AG08395 (cell line): ENCODE measurements around the gene FBRS.
A peak's percentile ranks its signal among the peaks of the same experiment; 100 is the strongest.

Experiments used
- DNase-seq: peaks from one replicate; pipeline ENCODE4 v3.0.0; 2012; ENCODE audit warnings: mixed read lengths, low spot score

The FBRS gene

GRCh38 chr16:30644334-30644830 lies 13.8 kb upstream of the FBRS start:
- DNase-seq, result no peak

GRCh38 chr16:30645727-30646126 lies 12.5 kb upstream of the FBRS start:
- no peak for DNase-seq

- DNase-seq, result no peak
These were observed 11.0 kb upstream of the FBRS start for GRCh38 chr16:30647274-30647571.

GRCh38 chr16:30649725-30650368 lies 8.4 kb upstream of the FBRS start:
- no peak for DNase-seq

GRCh38 chr16:30650369-30651123 lies 7.7 kb upstream of the FBRS start, which contains the start of gene PRR14:
Gene PRR14 (plus strand): TSS chr16:30650960. CDS start chr16:30651646, 686 bp downstream.
- DNase-seq, result peak; percentile 95

GRCh38 chr16:30651124-30652004 lies 6.9 kb upstream of the FBRS start:
- DNase-seq, result peak; percentile 81

GRCh38 chr16:30652005-30652296 lies 6.3 kb upstream of the FBRS start:
- no peak for DNase-seq

GRCh38 chr16:30652718-30653117 lies 5.5 kb upstream of the FBRS start:
- no peak for DNase-seq

- DNase-seq, result no peak
These were observed 3.4 kb upstream of the FBRS start for GRCh38 chr16:30654856-30655255.

- no peak for DNase-seq
These were observed 2.4 kb upstream of the FBRS start for GRCh38 chr16:30655815-30656347.

- no peak for DNase-seq
These were observed 1.8 kb upstream of the FBRS start for GRCh38 chr16:30656388-30656787.

- DNase-seq, result peak; percentile 35
These were observed 1.0 kb upstream of the FBRS start for GRCh38 chr16:30656974-30657865.

- peak; percentile 88 for DNase-seq
These were observed 688 bp downstream of the FBRS start for GRCh38 chr16:30658731-30659506.

GRCh38 chr16:30659507-30660423 lies 1.5 kb downstream of the FBRS start:
- DNase-seq, result no peak

GRCh38 chr16:30660424-30661261 lies 2.4 kb downstream of the FBRS start:
- DNase-seq, result no peak

GRCh38 chr16:30662449-30662848 lies 4.2 kb downstream of the FBRS start:
- no peak for DNase-seq

GRCh38 chr16:30663038-30663437 lies 4.8 kb downstream of the FBRS start:
- no peak for DNase-seq

- DNase-seq, result no peak
These were observed 5.6 kb downstream of the FBRS start for GRCh38 chr16:30663820-30664219.
